ENCODE measurements around the gene MZF1. TPM values are rescaled to one million over a fixed set of nuclear protein-coding genes. Genes with fewer than 3 reads are reported as not detected.

MZF1 gene
- total and polyA plus RNA-seq, 9 of the 15 experiments (the other 6 are each of a cell fraction or from before 2014, with no cell fraction given) = 0.31 to 29.3 (median 11.5) TPM

GRCh38 chr19:58554494-58555368 is 18.4 kb downstream of the MZF1 start, which contains the start of gene CHMP2A (continued):
- no peak for TF ChIP-seq E2F1 (CRISPR knock-in tag; IDR thresholded peaks at IDR 0.05)
- TF ChIP-seq CREBBP (IDR thresholded peaks at IDR 0.05; ENCODE audit: low read depth, low read length) = no peak
- 0 out of 2 replicates have a peak, but pooled peaks have one; percentile 5 for TF ChIP-seq SPI1 (IDR thresholded peaks at IDR 0.05; ENCODE audit: borderline replicate concordance, low read depth, low read length)
- no peak for TF ChIP-seq SAP30 (IDR thresholded peaks at IDR 0.05; ENCODE audit: borderline replicate concordance, insufficient read depth, low read depth, low read length, poor library complexity, severe bottlenecking)
- no peak for TF ChIP-seq ZNF507 (tag; conservative IDR thresholded peaks at IDR 0.05)
- TF ChIP-seq KAT2B (IDR thresholded peaks at IDR 0.05; ENCODE audit: low read depth, low read length) = no peak
- TF ChIP-seq ZBTB9 (CRISPR knock-in tag; IDR thresholded peaks at IDR 0.05) = peak; percentile 91
- no peak for TF ChIP-seq ZNF124 (CRISPR knock-in tag; IDR thresholded peaks at IDR 0.05)
- peak; percentile 81; the same call in 1 of the 2 replicates for TF ChIP-seq FOXK1 (CRISPR knock-in tag; IDR thresholded peaks at IDR 0.05; ENCODE audit: borderline replicate concordance)
- TF ChIP-seq ZNF431 (CRISPR knock-in tag; IDR thresholded peaks at IDR 0.05) = peak; percentile 75
- no peak for TF ChIP-seq SRSF7 (optimal IDR thresholded peaks at IDR 0.05; ENCODE audit: low read depth, low read length)
- no peak for TF ChIP-seq ZNF277 (CRISPR knock-in tag; IDR thresholded peaks at IDR 0.05; ENCODE audit: borderline replicate concordance)
- peak; percentile 94 for TF ChIP-seq POLR2G (IDR thresholded peaks at IDR 0.05; ENCODE audit: low read depth, low read length)
- TF ChIP-seq SRSF3 (IDR thresholded peaks at IDR 0.05; ENCODE audit: insufficient read depth, low read length) = no peak
- TF ChIP-seq KAT7 (CRISPR knock-in tag; IDR thresholded peaks at IDR 0.05; ENCODE audit: borderline replicate concordance) = 0 out of 2 replicates have a peak, but pooled peaks have one; percentile 61
- peak; percentile 83; the same call in 1 of the 2 replicates for TF ChIP-seq MTA3 (IDR thresholded peaks at IDR 0.05; ENCODE audit: borderline replicate concordance)
- TF ChIP-seq KAT8 (IDR thresholded peaks at IDR 0.05; ENCODE audit: low read depth) = no peak
- no peak; the same call in 1 of the 2 replicates for TF ChIP-seq ZNF165 (CRISPR knock-in tag; IDR thresholded peaks at IDR 0.05; ENCODE audit: borderline replicate concordance)
- TF ChIP-seq NR4A1 (CRISPR knock-in tag; IDR thresholded peaks at IDR 0.05) = no peak
- no peak for TF ChIP-seq NR4A1 (tag; IDR thresholded peaks at IDR 0.05)
- TF ChIP-seq GMEB1 (CRISPR knock-in tag; IDR thresholded peaks at IDR 0.05) = peak; percentile 76
- TF ChIP-seq SIRT6 (IDR thresholded peaks at IDR 0.05; ENCODE audit: low read depth, low read length) = peak; percentile 29

All from K562 (cell line).